A673 (cell line): ENCODE data around the gene MC3R.

Experiments used
- EZH2 ChIP-seq: fragments of 200-600 bp; sonication (generic); IDR thresholded peaks from 2 replicates; pipeline ENCODE4 v1.6.1; 2017; ENCODE audit warnings: borderline replicate concordance, low read depth, mild to moderate bottlenecking, mixed read lengths, antibody characterized with exemption, low read length; ENCODE audit not compliant: poor library complexity, severe bottlenecking
- TF ChIP-seq, protein P1 (sequence below): fragments of 300-800, 200-600 bp; sonication (generic); conservative IDR thresholded peaks from 2 replicates; pipeline ENCODE4 v1.5.1; 2017; ENCODE audit warnings: low read depth, mild to moderate bottlenecking, antibody characterized with exemption, low read length, moderate library complexity, mixed read lengths

DNA sequence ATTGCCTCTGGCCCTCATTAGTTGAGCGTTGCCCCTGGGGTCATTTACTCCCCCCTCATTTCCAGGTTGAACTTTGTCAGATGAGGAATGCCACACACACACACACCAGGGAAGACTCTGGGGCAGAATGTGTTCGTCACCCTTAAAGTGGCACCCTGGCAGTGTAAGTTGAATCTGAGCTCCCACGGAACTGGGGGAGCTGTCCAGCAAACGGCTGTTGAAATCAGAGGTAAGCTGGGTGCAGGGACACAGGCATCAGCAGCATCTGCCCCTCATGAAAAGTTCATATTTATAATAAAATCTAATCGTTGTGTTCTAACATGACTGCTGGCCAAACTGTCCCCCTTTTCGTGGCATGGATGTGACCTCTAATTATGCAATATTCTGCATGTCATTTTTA, 4.3 kb upstream of the MC3R start:
- TF ChIP-seq, protein P1, sequence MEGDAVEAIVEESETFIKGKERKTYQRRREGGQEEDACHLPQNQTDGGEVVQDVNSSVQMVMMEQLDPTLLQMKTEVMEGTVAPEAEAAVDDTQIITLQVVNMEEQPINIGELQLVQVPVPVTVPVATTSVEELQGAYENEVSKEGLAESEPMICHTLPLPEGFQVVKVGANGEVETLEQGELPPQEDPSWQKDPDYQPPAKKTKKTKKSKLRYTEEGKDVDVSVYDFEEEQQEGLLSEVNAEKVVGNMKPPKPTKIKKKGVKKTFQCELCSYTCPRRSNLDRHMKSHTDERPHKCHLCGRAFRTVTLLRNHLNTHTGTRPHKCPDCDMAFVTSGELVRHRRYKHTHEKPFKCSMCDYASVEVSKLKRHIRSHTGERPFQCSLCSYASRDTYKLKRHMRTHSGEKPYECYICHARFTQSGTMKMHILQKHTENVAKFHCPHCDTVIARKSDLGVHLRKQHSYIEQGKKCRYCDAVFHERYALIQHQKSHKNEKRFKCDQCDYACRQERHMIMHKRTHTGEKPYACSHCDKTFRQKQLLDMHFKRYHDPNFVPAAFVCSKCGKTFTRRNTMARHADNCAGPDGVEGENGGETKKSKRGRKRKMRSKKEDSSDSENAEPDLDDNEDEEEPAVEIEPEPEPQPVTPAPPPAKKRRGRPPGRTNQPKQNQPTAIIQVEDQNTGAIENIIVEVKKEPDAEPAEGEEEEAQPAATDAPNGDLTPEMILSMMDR, result no peak
- no peak for TF ChIP-seq EZH2
